ENCODE data around the gene CFAP46. TPM values are rescaled to one million over a fixed set of nuclear protein-coding genes. Genes with fewer than 3 reads are reported as not detected.

The CFAP46 gene
- total and polyA plus RNA-seq, 4 donors, result 0.33 to 0.59 (median 0.42) TPM

GRCh38 chr10:132960071-132960472 is 17.7 kb upstream of the CFAP46 start:
- DNase-seq (ENCODE audit: low spot score), result no peak
- peak; percentile 23 for TF ChIP-seq NR2F2 (IDR thresholded peaks at IDR 0.05)
- no peak for TF ChIP-seq MAX (IDR thresholded peaks at IDR 0.05)
- TF ChIP-seq RXRA (IDR thresholded peaks at IDR 0.05), result peak; percentile 9 to 10
- Histone ChIP-seq H3K27me3 (ENCODE audit: control insufficient read depth in 4 of 4, insufficient read depth in 4 of 4, low read length in 3 of 4) (no peaks in the 10 kb centered on the region), H3K4me1 (ENCODE audit: control insufficient read depth in 4 of 4, insufficient read depth in 4 of 4, low read length in 3 of 4) (peaks cover 0 to 12% (median 8%) of the 10 kb centered on the region in 4 donors), H3K4me3 (ENCODE audit: low read depth in 1 of 3, low read length in 3 of 3) (no peak overlapping the region), H3K9me3 (ENCODE audit: control insufficient read depth in 4 of 4, low read length in 3 of 4) (no peaks in the 10 kb centered on the region), H3K36me3 (ENCODE audit: control insufficient read depth in 4 of 4, insufficient read depth in 3 of 4, low read depth in 1 of 4, low read length in 3 of 4) (no peaks in the 10 kb centered on the region), H3K9ac (ENCODE audit: low read depth in 1 of 2, low read length in 2 of 2) (no peak overlapping the region), H3K27ac (ENCODE audit: low read depth in 1 of 2, low read length in 2 of 2) (no peak overlapping the region)
- 70% methylated on average over 19 of the region's 19 CpGs for WGBS

GRCh38 chr10:132959559-132959961 is 17.2 kb upstream of the CFAP46 start:
- H3K27ac ChIP-seq (ENCODE audit: low read depth in 1 of 2, low read length in 2 of 2), result no peak overlapping the region
- no peaks in the 10 kb centered on the region for H3K36me3 ChIP-seq (ENCODE audit: control insufficient read depth in 4 of 4, insufficient read depth in 3 of 4, low read depth in 1 of 4, low read length in 3 of 4)
- peaks cover 0 to 12% (median 8%) of the 10 kb centered on the region in 4 donors for H3K4me1 ChIP-seq (ENCODE audit: control insufficient read depth in 4 of 4, insufficient read depth in 4 of 4, low read length in 3 of 4)
- H3K27me3 ChIP-seq (ENCODE audit: control insufficient read depth in 4 of 4, insufficient read depth in 4 of 4, low read length in 3 of 4), result no peaks in the 10 kb centered on the region
- H3K9ac ChIP-seq (ENCODE audit: low read depth in 1 of 2, low read length in 2 of 2), result no peak overlapping the region
- no peak for DNase-seq (ENCODE audit: low spot score)
- H3K4me3 ChIP-seq (ENCODE audit: low read depth in 1 of 3, low read length in 3 of 3), result no peak overlapping the region
- 92% methylated on average over 8 of the region's 8 CpGs for WGBS
- TF ChIP-seq MAX (IDR thresholded peaks at IDR 0.05) (no peak), YY1 (IDR thresholded peaks at IDR 0.05) (no peak), FOXA1 (IDR thresholded peaks at IDR 0.05) (no peak), RAD21 (IDR thresholded peaks at IDR 0.05) (no peak)
- H3K9me3 ChIP-seq (ENCODE audit: control insufficient read depth in 4 of 4, low read length in 3 of 4), result no peaks in the 10 kb centered on the region

GRCh38 chr10:132958883-132959558 is 16.7 kb upstream of the CFAP46 start:
- Histone ChIP-seq H3K4me1 (ENCODE audit: control insufficient read depth in 4 of 4, insufficient read depth in 4 of 4, low read length in 3 of 4) (peaks cover 0 to 12% (median 8%) of the 10 kb centered on the region in 4 donors), H3K9ac (ENCODE audit: low read depth in 1 of 2, low read length in 2 of 2) (no peak overlapping the region), H3K4me3 (ENCODE audit: low read depth in 1 of 3, low read length in 3 of 3) (no peak overlapping the region), H3K27ac (ENCODE audit: low read depth in 1 of 2, low read length in 2 of 2) (no peak overlapping the region), H3K36me3 (ENCODE audit: control insufficient read depth in 4 of 4, insufficient read depth in 3 of 4, low read depth in 1 of 4, low read length in 3 of 4) (no peaks in the 10 kb centered on the region), H3K27me3 (ENCODE audit: control insufficient read depth in 4 of 4, insufficient read depth in 4 of 4, low read length in 3 of 4) (no peaks in the 10 kb centered on the region), H3K9me3 (ENCODE audit: control insufficient read depth in 4 of 4, low read length in 3 of 4) (no peaks in the 10 kb centered on the region)
- DNase-seq (ENCODE audit: low spot score), result no peak
- WGBS, result 72% methylated on average over 23 of the region's 23 CpGs
- TF ChIP-seq GABPA (IDR thresholded peaks at IDR 0.05 in 1 of 2, conservative IDR thresholded peaks at IDR 0.05 in 1 of 2) (no peak), YY1 (IDR thresholded peaks at IDR 0.05) (no peak), FOXA2 (IDR thresholded peaks at IDR 0.05) (no peak), SP1 (IDR thresholded peaks at IDR 0.05) (no peak), HNF4G (IDR thresholded peaks at IDR 0.05) (no peak), ATF3 (IDR thresholded peaks at IDR 0.05) (no peak), RXRA (IDR thresholded peaks at IDR 0.05) (no peak), FOXA1 (IDR thresholded peaks at IDR 0.05) (no peak), HNF4A (conservative IDR thresholded peaks at IDR 0.05) (no peak), MAX (IDR thresholded peaks at IDR 0.05) (no peak)

All from liver (tissue), 9 donors.